Activated T-cell treated with anti-CD3 and anti-CD28 coated beads, Interleukin-2, amount 50 U/mL, for 4 hours (primary cell): ENCODE results near the gene RGS7. TPM values are rescaled to one million over a fixed set of nuclear protein-coding genes. Genes with fewer than 3 reads are reported as not detected.
"Not testable (repeated sequence)": the region's sequence is repeated elsewhere in the genome, so short reads cannot be mapped to it uniquely, and the experiment has no call there.

Experiments used
- ATAC-seq, 2 donors: fragments of 200-7000 bp; cut with Tn5 transposase; one replicate each; pipeline ENCODE4 v1.10.0; 2021
- DNase-seq: peaks from one replicate; pipeline ENCODE4 v3.0.0-alpha.2; 2020
- H3K27me3 Mint-ChIP-seq: one replicate; pipeline ENCODE4 v1.8.0; 2021; ENCODE audit warnings: low read depth, mixed read lengths
- H3K36me3 Mint-ChIP-seq: one replicate; pipeline ENCODE4 v1.8.0; 2022; ENCODE audit warnings: mixed read lengths; ENCODE audit not compliant: insufficient read depth
- H3K4me1 Mint-ChIP-seq: one replicate; pipeline ENCODE4 v1.8.0; 2021; ENCODE audit warnings: low read depth, mixed read lengths
- H3K4me3 Mint-ChIP-seq: one replicate; pipeline ENCODE4 v1.8.0; 2021; ENCODE audit warnings: mild to moderate bottlenecking, moderate library complexity, mixed read lengths
- H3K9me3 Mint-ChIP-seq: one replicate; pipeline ENCODE4 v1.8.0; 2021; ENCODE audit warnings: mixed read lengths
- total RNA-seq, 3 donors: library from RNA; stranded (reverse); gene quantifications; one replicate each; pipeline ENCODE4 v1.2.1, GENCODE V29; 2021

RGS7 gene
- total RNA-seq, 3 donors from 2014 or later, result not detected

GRCh38 chr1:241311056-241311746, 45.8 kb downstream of the RGS7 start:
- H3K4me1 Mint-ChIP-seq, result no peaks in the 10 kb centered on the region
- ATAC-seq (no peak), DNase-seq (no peak)
- no peaks in the 10 kb centered on the region for H3K27me3 Mint-ChIP-seq
- no peaks in the 10 kb centered on the region for H3K36me3 Mint-ChIP-seq
- H3K4me3 Mint-ChIP-seq, result no peak overlapping the region
- H3K9me3 Mint-ChIP-seq, result no peaks in the 10 kb centered on the region

GRCh38 chr1:241310451-241310850, 46.6 kb downstream of the RGS7 start:
- ATAC-seq, result no peak
- Mint-ChIP-seq H3K36me3 (no peaks in the 10 kb centered on the region), H3K27me3 (no peaks in the 10 kb centered on the region), H3K4me3 (no peak overlapping the region), H3K4me1 (no peaks in the 10 kb centered on the region), H3K9me3 (no peaks in the 10 kb centered on the region)
- no peak for DNase-seq

GRCh38 chr1:241309651-241310050, 47.4 kb downstream of the RGS7 start:
- DNase-seq (no peak), ATAC-seq (no peak)
- no peaks in the 10 kb centered on the region for H3K9me3 Mint-ChIP-seq
- no peak overlapping the region for H3K4me3 Mint-ChIP-seq
- H3K4me1 Mint-ChIP-seq, result no peaks in the 10 kb centered on the region
- no peaks in the 10 kb centered on the region for H3K27me3 Mint-ChIP-seq
- H3K36me3 Mint-ChIP-seq, result no peaks in the 10 kb centered on the region

GRCh38 chr1:241308471-241308870, 48.5 kb downstream of the RGS7 start:
- Mint-ChIP-seq H3K36me3 (no peaks in the 10 kb centered on the region), H3K4me3 (no peak overlapping the region), H3K9me3 (peaks cover 8% of the 10 kb centered on the region), H3K4me1 (no peaks in the 10 kb centered on the region), H3K27me3 (no peaks in the 10 kb centered on the region)
- DNase-seq, result no peak
- ATAC-seq, result no peak

- H3K27me3 Mint-ChIP-seq, result no peaks in the 10 kb centered on the region
- ATAC-seq, result no peak
- H3K4me1 Mint-ChIP-seq, result no peaks in the 10 kb centered on the region
These were observed 49.0 kb downstream of the RGS7 start for GRCh38 chr1:241308011-241308410.

GRCh38 chr1:241306125-241306790, 50.7 kb downstream of the RGS7 start:
- Mint-ChIP-seq H3K9me3 (peaks cover 18% of the 10 kb centered on the region), H3K27me3 (no peaks in the 10 kb centered on the region), H3K4me3 (no peak overlapping the region), H3K36me3 (no peaks in the 10 kb centered on the region), H3K4me1 (no peaks in the 10 kb centered on the region)
- DNase-seq (no peak), ATAC-seq (no peak)

More at GRCh38 chr1:241308011-241308410, 49.0 kb downstream of the RGS7 start:
- H3K4me3 Mint-ChIP-seq, result no peak overlapping the region
- no peak for DNase-seq
- H3K36me3 Mint-ChIP-seq, result no peaks in the 10 kb centered on the region
- H3K9me3 Mint-ChIP-seq, result peaks cover 12% of the 10 kb centered on the region

GRCh38 chr1:241302024-241302423, 55.0 kb downstream of the RGS7 start:
- peaks cover 24% of the 10 kb centered on the region for H3K9me3 Mint-ChIP-seq
- not testable (repeated sequence) for ATAC-seq, DNase-seq, H3K4me1 Mint-ChIP-seq, H3K4me3 Mint-ChIP-seq, H3K36me3 Mint-ChIP-seq, H3K27me3 Mint-ChIP-seq

GRCh38 chr1:241299347-241299746, 57.7 kb downstream of the RGS7 start:
- ATAC-seq (no peak), DNase-seq (no peak)
- H3K36me3 Mint-ChIP-seq, result no peaks in the 10 kb centered on the region
- no peak overlapping the region for H3K4me3 Mint-ChIP-seq
- peaks cover 27% of the 10 kb centered on the region for H3K9me3 Mint-ChIP-seq
- H3K4me1 Mint-ChIP-seq, result no peaks in the 10 kb centered on the region
- no peaks in the 10 kb centered on the region for H3K27me3 Mint-ChIP-seq

- no peak for ATAC-seq
- H3K27me3 Mint-ChIP-seq, result no peaks in the 10 kb centered on the region
- no peaks in the 10 kb centered on the region for H3K4me1 Mint-ChIP-seq
- H3K36me3 Mint-ChIP-seq, result no peaks in the 10 kb centered on the region
- DNase-seq, result no peak
- H3K9me3 Mint-ChIP-seq, result peaks cover 13% of the 10 kb centered on the region
- H3K4me3 Mint-ChIP-seq, result no peak overlapping the region
These were observed 64.0 kb downstream of the RGS7 start for GRCh38 chr1:241292973-241293372.

- H3K4me3 Mint-ChIP-seq, H3K27me3 Mint-ChIP-seq, DNase-seq, H3K36me3 Mint-ChIP-seq, ATAC-seq, H3K4me1 Mint-ChIP-seq, H3K9me3 Mint-ChIP-seq: not testable (repeated sequence)
These were observed 65.5 kb downstream of the RGS7 start for GRCh38 chr1:241291548-241291947.

GRCh38 chr1:241286486-241286885, 70.5 kb downstream of the RGS7 start:
- ATAC-seq (no peak), DNase-seq (no peak)
- Mint-ChIP-seq H3K4me3 (no peak overlapping the region), H3K9me3 (peaks cover 22% of the 10 kb centered on the region), H3K4me1 (no peaks in the 10 kb centered on the region), H3K27me3 (no peaks in the 10 kb centered on the region), H3K36me3 (no peaks in the 10 kb centered on the region)

GRCh38 chr1:241276391-241276790, 80.6 kb downstream of the RGS7 start:
- H3K27me3 Mint-ChIP-seq, result no peaks in the 10 kb centered on the region
- H3K36me3 Mint-ChIP-seq, result no peaks in the 10 kb centered on the region
- peaks cover 35% of the 10 kb centered on the region for H3K9me3 Mint-ChIP-seq
- H3K4me3 Mint-ChIP-seq, result no peak overlapping the region
- ATAC-seq (no peak), DNase-seq (no peak)
- no peaks in the 10 kb centered on the region for H3K4me1 Mint-ChIP-seq

- ATAC-seq (no peak), DNase-seq (no peak)
- no peaks in the 10 kb centered on the region for H3K36me3 Mint-ChIP-seq
- no peaks in the 10 kb centered on the region for H3K27me3 Mint-ChIP-seq
- no peak overlapping the region for H3K4me3 Mint-ChIP-seq
- peaks cover 33% of the 10 kb centered on the region for H3K9me3 Mint-ChIP-seq
- H3K4me1 Mint-ChIP-seq, result no peaks in the 10 kb centered on the region
These were observed 81.0 kb downstream of the RGS7 start for GRCh38 chr1:241275981-241276380.

GRCh38 chr1:241275226-241275625, 81.8 kb downstream of the RGS7 start:
- DNase-seq (no peak), ATAC-seq (no peak)
- no peak overlapping the region for H3K4me3 Mint-ChIP-seq
- no peaks in the 10 kb centered on the region for H3K4me1 Mint-ChIP-seq
- no peaks in the 10 kb centered on the region for H3K36me3 Mint-ChIP-seq
- no peaks in the 10 kb centered on the region for H3K27me3 Mint-ChIP-seq
- peaks cover 33% of the 10 kb centered on the region for H3K9me3 Mint-ChIP-seq

- H3K27me3 Mint-ChIP-seq, result no peaks in the 10 kb centered on the region
- no peak for ATAC-seq
- no peak for DNase-seq
- no peaks in the 10 kb centered on the region for H3K4me1 Mint-ChIP-seq
- no peak overlapping the region for H3K4me3 Mint-ChIP-seq
- H3K9me3 Mint-ChIP-seq, result peaks cover 33% of the 10 kb centered on the region
- H3K36me3 Mint-ChIP-seq, result no peaks in the 10 kb centered on the region
These were observed 82.3 kb downstream of the RGS7 start for GRCh38 chr1:241274693-241275092.
